GM18519 (cell line): ENCODE measurements around the gene VMA21.

Experiments
- ATAC-seq: cut with Tn5 transposase; IDR thresholded peaks from one replicate; pipeline ENCODE4 v1.9.1; 2021; ENCODE audit warnings: mild to moderate bottlenecking, moderate library complexity; ENCODE audit not compliant: unreplicated experiment, low FRiP score

The VMA21 gene, protein sequence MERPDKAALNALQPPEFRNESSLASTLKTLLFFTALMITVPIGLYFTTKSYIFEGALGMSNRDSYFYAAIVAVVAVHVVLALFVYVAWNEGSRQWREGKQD

DNA sequence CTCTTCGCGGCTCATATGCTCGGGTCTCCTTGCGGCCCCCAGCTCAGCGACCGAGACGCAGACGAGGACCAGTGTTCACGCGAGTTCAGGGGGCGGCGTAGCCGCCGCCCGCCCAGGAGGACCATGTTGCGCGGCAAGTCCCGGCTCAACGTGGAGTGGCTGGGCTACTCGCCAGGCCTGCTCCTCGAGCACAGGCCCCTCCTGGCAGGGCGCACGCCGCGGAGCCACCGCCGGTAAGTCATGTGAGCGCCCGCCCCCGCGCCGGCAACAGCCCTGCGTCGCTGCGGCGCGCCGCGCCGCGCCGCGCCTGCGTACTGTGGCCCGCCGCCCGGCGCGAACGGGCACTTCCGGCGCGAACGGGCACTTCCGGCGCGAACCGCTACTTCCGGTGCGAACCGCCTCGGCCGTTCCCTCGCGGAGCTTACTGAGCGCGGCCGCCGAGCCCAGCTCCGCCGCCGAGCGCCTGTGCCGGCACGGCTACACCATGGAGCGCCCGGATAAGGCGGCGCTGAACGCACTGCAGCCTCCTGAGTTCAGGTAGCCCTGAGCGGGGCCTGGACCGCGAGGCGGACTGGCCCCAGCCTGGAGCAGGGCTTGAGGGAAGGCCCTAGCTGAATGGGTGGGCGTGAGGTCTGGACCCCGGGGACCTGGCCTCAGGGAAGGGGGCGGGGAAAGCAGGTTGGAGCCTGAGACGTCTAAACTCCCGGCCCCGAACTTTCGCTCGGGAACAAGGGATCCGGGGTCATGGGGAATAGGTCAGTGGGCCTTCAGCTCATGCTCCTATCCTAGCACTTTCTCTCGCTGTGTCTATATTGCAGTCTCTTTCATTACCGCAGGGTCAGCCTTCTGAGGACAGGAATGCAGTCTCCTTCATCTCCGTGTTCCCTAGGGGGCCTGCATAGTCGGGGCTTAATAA, at the start of gene VMA21:
Gene VMA21 (plus strand): TSS at position 382 of the 916 bp plus-strand sequence. CDS start 103 bp downstream, at position 485.
- ATAC-seq, result peak; percentile 80

DNA sequence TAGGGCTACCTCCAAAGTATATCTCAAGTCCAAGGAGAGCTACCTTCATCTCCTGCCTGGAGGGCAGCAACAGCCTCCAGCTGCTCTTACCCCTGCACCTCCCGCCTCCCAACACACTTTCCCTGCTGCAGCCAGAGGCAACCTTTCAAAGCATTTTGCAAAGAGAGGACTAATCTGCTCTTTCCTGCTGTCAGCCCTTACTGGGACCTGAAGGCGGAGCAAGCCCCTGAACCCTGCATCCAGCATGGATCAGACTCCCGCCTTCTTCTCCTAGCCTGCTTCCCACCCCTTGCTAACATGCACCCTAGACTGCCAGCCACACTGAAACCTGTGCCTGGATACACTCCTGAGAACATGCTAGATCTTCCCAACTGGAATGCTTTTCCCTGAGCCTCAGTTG, 37.7 kb upstream of the VMA21 start:
- ATAC-seq, result no peak

GRCh38 chrX:151359931-151360871, 36.8 kb upstream of the VMA21 start:
- ATAC-seq, result peak; percentile 75

DNA sequence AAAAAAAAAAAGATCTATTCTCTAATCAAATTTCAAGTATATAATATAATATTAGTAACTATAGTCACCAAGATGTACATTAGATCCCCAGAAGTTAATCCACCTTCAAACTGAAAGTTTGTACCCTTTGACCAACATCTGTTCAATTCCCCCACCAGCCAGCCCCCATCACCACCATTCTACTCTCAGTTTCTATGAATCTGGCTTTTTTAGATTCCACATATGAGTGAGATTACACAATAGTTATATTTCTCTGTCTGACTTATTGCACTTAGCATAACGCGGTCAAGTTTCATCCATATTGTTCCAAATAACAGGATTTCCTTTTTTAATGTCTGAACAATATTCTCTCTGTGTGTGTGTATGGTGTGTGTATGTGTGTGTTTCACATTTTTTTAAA, 33.7 kb upstream of the VMA21 start:
- no peak for ATAC-seq

DNA sequence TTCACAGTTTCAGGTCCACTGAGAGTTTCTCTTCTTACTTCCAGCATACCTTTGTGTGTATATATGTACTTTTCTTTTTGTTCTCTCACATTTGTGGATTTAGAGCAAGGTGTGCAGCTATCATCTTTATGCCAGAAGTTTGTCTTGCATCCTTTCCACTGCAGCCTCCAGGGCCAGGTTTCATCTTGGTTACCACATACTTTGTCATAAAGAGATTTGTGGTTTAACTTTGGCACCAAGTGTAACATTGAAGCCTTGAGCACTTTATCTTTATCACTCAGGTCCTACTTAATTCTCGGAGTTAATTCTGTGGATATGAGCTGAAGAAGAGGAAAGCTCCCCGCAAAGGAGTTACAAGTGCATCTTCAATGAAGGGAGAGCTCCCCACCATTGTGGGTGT, 31.4 kb upstream of the VMA21 start:
- ATAC-seq, result no peak

DNA sequence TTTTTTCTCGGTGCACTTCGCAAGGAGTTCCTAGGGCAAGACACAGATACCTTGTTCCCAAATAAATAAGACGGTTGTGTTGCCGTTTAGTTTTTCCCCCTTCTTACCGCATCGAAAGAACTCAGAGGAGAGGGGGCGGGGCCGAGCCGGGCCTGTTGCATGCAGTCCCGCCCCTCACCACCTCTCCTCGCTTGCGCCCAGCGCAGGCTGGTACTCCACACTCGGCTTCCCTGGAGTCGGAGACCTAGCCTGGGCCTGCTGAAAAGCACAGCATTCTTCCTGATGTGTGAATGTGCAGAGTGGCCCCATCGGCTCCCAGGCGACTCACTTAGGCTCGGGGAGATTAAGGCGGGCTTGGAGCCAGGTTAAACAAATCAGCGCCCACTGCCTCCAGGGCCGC, 26.1 kb upstream of the VMA21 start:
- no peak for ATAC-seq

GRCh38 chrX:151384807-151385206, 12.2 kb upstream of the VMA21 start:
- no peak for ATAC-seq

DNA sequence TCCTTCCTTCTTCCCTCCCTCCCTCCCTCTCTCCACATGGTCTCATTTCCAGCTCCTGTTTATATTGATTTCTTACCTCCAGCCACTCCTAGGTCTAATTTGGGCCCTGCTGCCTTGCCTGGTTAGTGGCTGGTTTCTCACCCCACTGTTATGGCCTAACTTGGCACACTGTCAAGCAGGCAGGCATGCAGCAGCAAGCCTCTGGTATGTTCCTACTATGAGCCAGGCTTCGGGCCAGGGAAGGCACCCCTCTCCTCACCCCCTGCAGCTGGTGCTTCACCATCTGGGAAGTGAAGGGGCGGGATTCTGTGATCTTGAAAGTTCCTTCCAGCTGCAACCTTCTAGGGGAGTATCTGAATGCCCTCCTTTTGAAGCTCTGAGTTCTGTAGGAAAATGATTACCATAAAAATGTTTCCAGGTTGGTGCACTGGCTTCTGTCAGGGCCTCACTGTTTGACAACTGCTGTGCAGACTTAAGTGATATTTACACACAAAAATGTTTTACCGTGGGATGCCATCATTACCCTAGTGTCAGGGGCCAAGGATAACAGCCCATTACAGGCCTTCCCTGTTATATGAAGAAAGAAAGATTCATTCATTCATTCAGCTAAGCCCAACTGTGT, 10.1 kb upstream of the VMA21 start:
- ATAC-seq, result no peak

GRCh38 chrX:151391722-151392121, 5.3 kb upstream of the VMA21 start:
- ATAC-seq, result no peak

DNA sequence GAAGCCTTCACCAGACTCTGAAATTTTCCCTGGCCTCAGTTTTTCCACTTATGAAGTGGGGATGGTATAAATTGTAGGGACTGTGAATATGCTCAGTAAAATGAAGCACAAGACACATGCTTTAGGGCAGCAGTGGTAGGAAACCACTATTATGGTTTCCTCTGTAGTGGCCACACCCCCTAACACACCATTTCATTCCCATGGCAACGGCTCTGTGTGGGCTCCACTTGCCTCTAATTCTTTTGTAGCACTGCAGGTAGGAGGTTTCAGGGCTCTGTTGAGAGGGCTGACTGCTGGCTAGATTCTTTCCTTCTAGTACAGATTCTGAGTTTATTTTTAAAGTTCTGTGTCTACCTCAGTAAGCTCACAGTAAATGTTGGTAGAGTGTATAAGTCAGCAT, 3.5 kb upstream of the VMA21 start:
- ATAC-seq, result peak; percentile 47

GRCh38 chrX:151396042-151396824, 773 bp upstream of the VMA21 start:
- ATAC-seq, result peak; percentile 12

DNA sequence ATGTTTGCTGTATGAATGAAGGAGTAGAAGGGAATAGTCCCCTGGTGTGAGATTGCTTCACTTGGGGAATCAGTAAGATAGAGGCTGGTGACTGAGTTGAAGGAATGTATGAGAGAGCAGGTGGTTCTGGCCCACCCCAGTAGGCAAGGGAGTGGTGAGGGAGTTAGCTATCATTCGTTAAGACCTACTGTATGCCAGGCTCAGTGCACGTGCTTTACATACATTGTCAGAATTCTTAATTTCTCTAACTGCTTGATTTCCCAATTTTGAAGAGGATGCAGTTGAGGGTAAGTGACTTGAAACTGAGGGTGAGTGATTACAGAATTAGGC, 700 bp downstream of the VMA21 start:
- ATAC-seq, result no peak

- no peak for ATAC-seq
Observed at GRCh38 chrX:151398346-151398745, 1.3 kb downstream of the VMA21 start.

DNA sequence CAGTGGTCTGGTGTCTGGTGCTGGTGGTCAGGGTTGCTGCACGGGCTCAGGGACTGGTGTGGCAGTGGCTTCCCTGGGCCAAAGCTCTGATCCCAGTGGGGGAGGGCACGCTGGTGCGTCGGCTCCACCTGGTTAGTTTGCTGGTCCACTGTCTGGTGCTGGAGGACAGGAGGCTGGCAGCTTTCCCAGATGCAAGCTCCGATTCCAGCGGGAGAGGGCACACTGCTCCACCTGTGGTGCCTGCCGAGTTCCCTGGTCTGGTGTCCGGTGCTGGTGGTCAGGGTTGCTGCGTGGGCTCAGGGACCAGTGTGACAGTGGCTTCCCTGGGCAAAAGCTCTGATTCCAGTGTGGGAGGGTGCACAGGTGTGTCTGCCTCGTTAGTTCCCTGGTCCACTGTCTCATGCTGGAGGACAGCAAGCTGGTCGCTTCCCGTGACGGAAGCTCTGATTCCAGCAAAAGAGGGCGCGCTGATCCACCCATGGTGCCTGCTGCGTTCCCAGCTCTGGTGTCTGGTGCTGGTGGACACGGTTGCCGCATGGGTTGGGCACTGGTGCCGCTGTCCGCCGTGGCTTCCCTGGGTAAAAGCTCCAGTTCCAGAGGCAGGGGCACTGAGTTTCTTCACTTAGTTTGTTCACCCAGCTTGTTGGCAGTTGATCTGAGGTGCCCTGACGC, 5.8 kb downstream of the VMA21 start:
- ATAC-seq, result no peak

DNA sequence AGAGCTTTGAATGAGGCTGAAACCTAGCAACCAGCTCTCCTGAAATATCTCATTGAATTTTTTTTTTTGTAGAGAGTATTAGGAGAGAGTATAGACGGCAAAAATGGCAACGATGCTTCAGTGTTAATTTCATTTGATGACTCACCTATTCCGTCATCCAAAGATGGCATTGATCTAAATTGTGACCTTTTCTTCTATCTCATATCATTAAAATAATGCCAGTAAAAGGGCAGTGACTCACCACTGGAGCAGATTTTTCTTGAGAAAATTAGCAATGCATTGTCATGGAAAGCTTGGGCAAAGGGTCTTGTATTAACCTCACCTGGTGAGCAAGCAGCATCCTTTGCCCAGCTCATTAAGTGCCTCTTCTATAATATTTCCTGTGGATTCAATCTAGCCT, 19.6 kb downstream of the VMA21 start:
- ATAC-seq, result no peak

DNA sequence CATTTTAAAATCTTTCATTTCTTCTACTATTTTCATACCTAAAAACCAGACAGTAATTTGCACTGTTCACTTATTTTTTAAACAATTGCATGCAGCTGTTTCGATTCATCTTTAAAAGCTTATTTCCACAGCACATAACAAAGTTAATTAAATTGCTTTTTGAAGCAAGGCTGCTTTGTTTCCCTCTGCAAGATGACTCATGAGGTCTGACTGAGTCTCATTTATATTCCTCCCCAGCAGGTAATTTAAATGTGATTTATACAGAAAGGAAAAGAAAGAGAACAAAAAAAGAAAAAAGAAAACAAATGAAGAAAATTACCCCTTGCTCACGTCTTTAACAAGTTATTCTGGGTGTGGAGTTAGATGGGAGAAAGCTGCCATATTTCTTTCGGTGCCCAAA, 22.8 kb downstream of the VMA21 start:
- no peak for ATAC-seq

DNA sequence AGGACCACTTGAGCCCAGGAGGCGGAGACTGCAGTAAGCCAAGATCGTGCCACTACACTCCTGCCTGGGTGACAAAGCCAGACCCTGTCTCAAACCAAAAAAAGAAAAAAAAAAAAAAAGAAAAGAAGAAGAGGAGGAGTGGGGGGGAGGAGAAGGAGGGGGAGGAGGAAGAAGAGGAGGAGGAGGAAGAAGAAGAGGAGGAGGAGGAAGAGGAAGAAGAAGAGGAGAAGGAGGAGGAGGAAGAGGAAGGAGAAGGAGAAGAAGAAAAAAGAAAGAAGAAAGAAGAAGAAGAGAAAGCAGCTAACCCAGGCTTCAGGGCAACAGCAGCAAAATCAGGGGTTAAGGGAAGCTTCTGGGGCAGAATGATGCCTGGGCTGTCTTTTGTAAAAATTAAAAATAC, 27.5 kb downstream of the VMA21 start:
- no peak for ATAC-seq

DNA sequence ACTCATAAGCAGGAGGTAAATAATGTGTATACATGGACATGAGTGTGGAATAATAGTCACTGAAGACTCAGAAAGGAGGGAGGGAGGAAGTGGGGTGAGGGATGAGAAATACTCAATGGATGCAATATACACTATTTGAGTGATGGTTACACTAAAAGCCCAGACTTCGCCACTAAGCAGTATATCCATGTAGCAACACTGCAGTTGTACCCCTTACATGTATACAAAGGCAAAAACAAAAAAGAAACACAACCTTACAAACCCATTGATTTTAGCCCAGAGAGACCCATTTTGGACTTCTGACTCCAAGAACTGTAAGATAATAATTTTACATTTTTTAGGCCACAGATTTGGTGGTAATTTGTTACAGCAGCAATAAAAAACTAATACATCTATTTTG, 51.5 kb downstream of the VMA21 start:
- no peak for ATAC-seq

DNA sequence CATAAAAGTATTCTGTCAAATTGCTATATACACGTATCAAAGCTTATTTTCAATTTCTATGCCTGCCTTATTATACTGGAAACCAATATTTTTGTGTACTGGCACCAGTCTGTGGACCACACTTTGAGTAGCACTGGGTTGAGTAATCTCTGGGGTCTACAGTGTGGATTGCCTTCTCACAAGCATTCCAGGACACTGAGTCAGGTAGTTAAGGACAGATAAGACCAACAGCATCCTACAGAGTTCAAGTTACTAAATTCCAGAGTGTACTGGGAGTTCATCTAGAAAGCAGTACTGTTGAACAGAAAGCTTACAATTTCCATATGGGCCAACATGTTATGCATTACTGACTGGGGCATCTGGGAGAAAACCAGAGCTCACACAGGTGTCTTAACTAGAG, 61.8 kb downstream of the VMA21 start:
- no peak for ATAC-seq
